ENCODE data around the gene PPDPF. TPM values are rescaled to one million over a fixed set of nuclear protein-coding genes. Genes with fewer than 3 reads are reported as not detected.

The PPDPF gene
- total RNA-seq, 1 experiment from 2014 or later = 149 TPM

DNA sequence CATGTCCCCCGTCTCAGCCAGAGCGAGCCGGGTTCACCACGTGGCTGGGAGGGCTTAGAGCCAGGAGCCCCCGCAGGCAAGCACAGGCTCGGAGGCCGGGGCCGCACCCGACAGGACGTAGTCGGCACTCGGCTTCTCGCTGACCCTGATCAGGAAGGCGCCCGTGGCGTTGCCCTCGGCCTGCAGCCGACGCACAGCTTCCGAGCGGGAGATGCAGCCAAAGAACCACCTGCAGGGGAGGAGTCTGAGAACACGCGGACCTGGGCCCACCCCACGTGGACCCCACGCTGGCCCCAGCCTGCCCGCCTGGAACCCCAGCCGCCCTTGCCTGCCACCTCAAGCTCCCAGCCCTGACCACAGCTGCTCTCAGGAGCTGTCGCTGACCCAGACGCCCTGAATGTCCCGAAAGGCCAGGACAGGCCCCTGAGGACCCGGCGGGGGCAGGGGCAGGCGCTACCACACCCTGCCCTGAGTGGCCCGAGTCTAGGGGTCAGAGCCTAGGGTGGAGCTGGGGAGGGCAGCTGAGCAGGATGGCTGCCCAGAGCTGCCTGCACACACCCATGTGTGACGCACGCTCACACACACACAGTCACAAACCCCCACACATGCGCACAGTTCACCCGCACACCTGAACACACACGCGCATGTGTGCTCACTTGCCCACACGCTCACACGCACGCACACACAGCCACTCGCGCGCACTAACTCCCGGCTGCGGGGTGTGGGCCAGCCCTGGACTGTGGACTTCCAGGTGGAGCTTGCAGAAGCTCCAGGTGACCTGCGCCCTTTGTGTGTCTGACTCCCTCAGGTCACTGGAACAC is 14.5 kb downstream of the PPDPF start:
- Mint-ChIP-seq H3K4me3 (no peak overlapping the region), H3K9me3 (no peaks in the 10 kb centered on the region), H3K36me3 (ENCODE audit: insufficient read depth in 1 of 3, low read depth in 3 of 3) (no peaks in the 10 kb centered on the region), H3K27ac (peak overlapping the region in 1 of 3 experiments; percentile 77; a peak in 1 of 7 replicates), H3K4me1 (peaks cover 3 to 8% of the 10 kb centered on the region in 2 experiments; a peak in 3 of 4 replicates), H3K27me3 (ENCODE audit: low read depth) (no peaks in the 10 kb centered on the region)
- peaks cover 5% of the 10 kb centered on the region for H4K20me1 ChIP-seq (ENCODE audit: control insufficient read depth, insufficient read depth, insufficient read length)
- no peak overlapping the region for H3K4me2 ChIP-seq (ENCODE audit: insufficient read depth, insufficient read length, low read length)
- no peaks in the 10 kb centered on the region for H3K79me2 ChIP-seq (ENCODE audit: insufficient read depth, low read length)
- no peak overlapping the region for H3K18ac ChIP-seq (ENCODE audit: insufficient read length, low read depth, low read length)
- no peak overlapping the region for H2BK12ac ChIP-seq (ENCODE audit: insufficient read length, low read depth, low read length)
- H3K9me3 ChIP-seq (ENCODE audit: control insufficient read depth, low read depth, low read length) = no peaks in the 10 kb centered on the region
- H3K23ac ChIP-seq (ENCODE audit: insufficient read length, low read depth, low read length) = no peak overlapping the region
- no peak overlapping the region for H4K8ac ChIP-seq (replicated peaks; ENCODE audit: insufficient read length, low read depth, low read length)
- WGBS (ENCODE audit: extremely low coverage, insufficient read length, low lambda C conversion rate) = no CpG with 5 or more reads among the region's 49 CpGs
- no peak overlapping the region for H2BK5ac ChIP-seq (ENCODE audit: insufficient read length, low read length)
- H2AFZ ChIP-seq (ENCODE audit: low read length) = no peak overlapping the region
- no peaks in the 10 kb centered on the region for H3K4me1 ChIP-seq (ENCODE audit: insufficient read depth, low read length)
- H3T11ph ChIP-seq (ENCODE audit: low read length) = no peak overlapping the region
- no peak overlapping the region for H2BK120ac ChIP-seq (ENCODE audit: low read depth, low read length, poor library complexity, severe bottlenecking)
- H2BK20ac ChIP-seq (ENCODE audit: low read depth, low read length, poor library complexity, severe bottlenecking) = no peak overlapping the region
- no peaks in the 10 kb centered on the region for H3K27me3 ChIP-seq (ENCODE audit: insufficient read depth, low read length)
- no peak overlapping the region for H4K5ac ChIP-seq (ENCODE audit: insufficient read length, low read depth, low read length)
- H4K91ac ChIP-seq (ENCODE audit: insufficient read length, low read depth, low read length) = no peak overlapping the region
- no peaks in the 10 kb centered on the region for H3K79me1 ChIP-seq (ENCODE audit: insufficient read depth, low read depth, low read length, poor library complexity, severe bottlenecking)
- H3K23me2 ChIP-seq (ENCODE audit: insufficient read length, low read depth, low read length, poor library complexity, severe bottlenecking) = no peaks in the 10 kb centered on the region
- no peak overlapping the region for H3K27ac ChIP-seq (ENCODE audit: insufficient read length, low read depth, low read length)
- TF ChIP-seq, protein P1, sequence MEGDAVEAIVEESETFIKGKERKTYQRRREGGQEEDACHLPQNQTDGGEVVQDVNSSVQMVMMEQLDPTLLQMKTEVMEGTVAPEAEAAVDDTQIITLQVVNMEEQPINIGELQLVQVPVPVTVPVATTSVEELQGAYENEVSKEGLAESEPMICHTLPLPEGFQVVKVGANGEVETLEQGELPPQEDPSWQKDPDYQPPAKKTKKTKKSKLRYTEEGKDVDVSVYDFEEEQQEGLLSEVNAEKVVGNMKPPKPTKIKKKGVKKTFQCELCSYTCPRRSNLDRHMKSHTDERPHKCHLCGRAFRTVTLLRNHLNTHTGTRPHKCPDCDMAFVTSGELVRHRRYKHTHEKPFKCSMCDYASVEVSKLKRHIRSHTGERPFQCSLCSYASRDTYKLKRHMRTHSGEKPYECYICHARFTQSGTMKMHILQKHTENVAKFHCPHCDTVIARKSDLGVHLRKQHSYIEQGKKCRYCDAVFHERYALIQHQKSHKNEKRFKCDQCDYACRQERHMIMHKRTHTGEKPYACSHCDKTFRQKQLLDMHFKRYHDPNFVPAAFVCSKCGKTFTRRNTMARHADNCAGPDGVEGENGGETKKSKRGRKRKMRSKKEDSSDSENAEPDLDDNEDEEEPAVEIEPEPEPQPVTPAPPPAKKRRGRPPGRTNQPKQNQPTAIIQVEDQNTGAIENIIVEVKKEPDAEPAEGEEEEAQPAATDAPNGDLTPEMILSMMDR (conservative IDR thresholded peaks at IDR 0.05) = no peak
- H3K14ac ChIP-seq (ENCODE audit: insufficient read depth, low read length) = no peak overlapping the region
- no peak overlapping the region for H3K4ac ChIP-seq (ENCODE audit: low read depth, low read length)
- H3K56ac ChIP-seq (ENCODE audit: insufficient read length, low read depth, low read length) = no peak overlapping the region
- H2AK5ac ChIP-seq (ENCODE audit: insufficient read length, low read length) = no peak overlapping the region
- H3K9ac ChIP-seq (ENCODE audit: extremely low read depth, insufficient read length, low read length) = no peak overlapping the region
- no peak overlapping the region for H2BK15ac ChIP-seq (ENCODE audit: low read depth, low read length)
- DNase-seq = no peak
